WTC11 (cell line): ENCODE results near the gene QTRT2. TPM values are rescaled to one million over a fixed set of nuclear protein-coding genes. Genes with fewer than 3 reads are reported as not detected.

ENCODE experiments used
- ATAC-seq: fragments of 200-7000 bp; cut with Tn5 transposase; 2 replicates; pipeline ENCODE4 v1.10.0; 2021; ENCODE audit warnings: mild to moderate bottlenecking, moderate library complexity
- CTCF ChIA-PET: fragments of 300-600 bp; sonication (Branson Sonifier 250); formaldehyde crosslinking; loops from one replicate; lab custom pipeline; 2021; ENCODE audit warnings: antibody characterized with exemption; lab: Charles Lee
- POLR2A ChIA-PET: fragments of 350-600 bp; sonication (Branson Sonifier 250); formaldehyde crosslinking; loops from one replicate; lab custom pipeline; 2021; ENCODE audit warnings: antibody characterized with exemption; lab: Charles Lee
- DNase-seq: peaks from one replicate; pipeline ENCODE4 v3.0.0; 2021; ENCODE audit warnings: low spot score
- H3K27ac Mint-ChIP-seq: 2 replicates; pipeline ENCODE4 v1.8.0; 2021; ENCODE audit warnings: mixed read lengths
- H3K27me3 Mint-ChIP-seq: 2 replicates; pipeline ENCODE4 v1.8.0; 2021; ENCODE audit warnings: low read depth, mild to moderate bottlenecking, moderate library complexity, mixed read lengths
- H3K36me3 Mint-ChIP-seq: 2 replicates; pipeline ENCODE4 v1.8.0; 2021; ENCODE audit warnings: mixed read lengths
- H3K4me1 Mint-ChIP-seq: 2 replicates; pipeline ENCODE4 v1.8.0; 2022; ENCODE audit warnings: mixed read lengths
- H3K4me3 Mint-ChIP-seq: 2 replicates; pipeline ENCODE4 v1.8.0; 2021; ENCODE audit warnings: mild to moderate bottlenecking, moderate library complexity, mixed read lengths
- H3K9me3 Mint-ChIP-seq: 2 replicates; pipeline ENCODE4 v1.8.0; 2021; ENCODE audit warnings: mixed read lengths
- ATF3 ChIP-seq: sonication (generic); formaldehyde crosslinking; conservative IDR thresholded peaks from 2 replicates; pipeline ENCODE4 v1.8.1; 2022; ENCODE audit warnings: mild to moderate bottlenecking, missing genetic modification reagents
- CBFB ChIP-seq: sonication (generic); formaldehyde crosslinking; IDR thresholded peaks from 2 replicates; pipeline ENCODE4 v1.8.1; 2022; ENCODE audit warnings: mild to moderate bottlenecking, low read depth, missing genetic modification reagents
- CREB1 ChIP-seq: sonication (generic); formaldehyde crosslinking; IDR thresholded peaks from 2 replicates; pipeline ENCODE4 v1.8.0; 2023; ENCODE audit warnings: mild to moderate bottlenecking, missing genetic modification reagents
- FOXK1 ChIP-seq: sonication (generic); formaldehyde crosslinking; IDR thresholded peaks from 2 replicates; pipeline ENCODE4 v1.8.0; 2022; ENCODE audit warnings: mild to moderate bottlenecking, moderate library complexity, missing genetic modification reagents
- HMGA2 ChIP-seq: fragments of 250-450 bp; sonication (Bioruptor Pico); IDR thresholded peaks from 2 replicates; pipeline ENCODE4 v1.4.0; 2021; ENCODE audit warnings: mild to moderate bottlenecking, moderate library complexity
- IRF1 ChIP-seq: sonication (generic); formaldehyde crosslinking; IDR thresholded peaks from 2 replicates; pipeline ENCODE4 v1.8.0; 2023; ENCODE audit warnings: missing genetic modification reagents
- MYBL2 ChIP-seq: sonication (generic); formaldehyde crosslinking; IDR thresholded peaks from 2 replicates; pipeline ENCODE4 v1.8.1; 2023; ENCODE audit warnings: mild to moderate bottlenecking, moderate library complexity, missing genetic modification reagents
- PREB ChIP-seq: sonication (generic); formaldehyde crosslinking; IDR thresholded peaks from 2 replicates; pipeline ENCODE4 v1.8.1; 2022; ENCODE audit warnings: mild to moderate bottlenecking, missing genetic modification reagents, moderate library complexity, borderline replicate concordance
- RELA ChIP-seq: sonication (generic); formaldehyde crosslinking; IDR thresholded peaks from 2 replicates; pipeline ENCODE4 v1.8.1; 2022; ENCODE audit warnings: missing genetic modification reagents, mild to moderate bottlenecking, borderline replicate concordance
- SMAD4 ChIP-seq: sonication (generic); formaldehyde crosslinking; IDR thresholded peaks from 2 replicates; pipeline ENCODE4 v1.8.0; 2022; ENCODE audit warnings: mild to moderate bottlenecking, missing genetic modification reagents
- ZBTB21 ChIP-seq: sonication (generic); formaldehyde crosslinking; IDR thresholded peaks from 2 replicates; pipeline ENCODE4 v1.8.1; 2023; ENCODE audit warnings: mild to moderate bottlenecking, missing genetic modification reagents, borderline replicate concordance
- ZNF317 ChIP-seq: sonication (generic); formaldehyde crosslinking; IDR thresholded peaks from 2 replicates; pipeline ENCODE4 v1.8.1; 2023; ENCODE audit warnings: low read depth, mild to moderate bottlenecking, moderate library complexity, missing genetic modification reagents, borderline replicate concordance
- ZNF532 ChIP-seq: fragments of 250-450 bp; sonication (Bioruptor Pico); IDR thresholded peaks from 2 replicates; pipeline ENCODE4 v1.9.0; 2021; ENCODE audit warnings: mild to moderate bottlenecking, borderline replicate concordance
- ZNF671 ChIP-seq: fragments of 250-450 bp; sonication (Bioruptor Pico); IDR thresholded peaks from 2 replicates; pipeline ENCODE4 v1.8.0; 2021; ENCODE audit warnings: mild to moderate bottlenecking
- total RNA-seq: library from RNA; stranded (reverse); gene quantifications from 3 replicates; pipeline ENCODE4 v1.2.3, GENCODE V29; 2021
- TF ChIP-seq, protein P1 (sequence below): sonication (generic); formaldehyde crosslinking; IDR thresholded peaks from 2 replicates; pipeline ENCODE4 v1.8.0; 2022; ENCODE audit warnings: mild to moderate bottlenecking, missing genetic modification reagents
- TF ChIP-seq, protein P2 (sequence below): sonication (generic); formaldehyde crosslinking; IDR thresholded peaks from 2 replicates; pipeline ENCODE4 v1.8.1; 2022; ENCODE audit warnings: low read depth, missing genetic modification reagents, borderline replicate concordance
- TF ChIP-seq, protein P3 (sequence below): sonication (generic); formaldehyde crosslinking; IDR thresholded peaks from 2 replicates; pipeline ENCODE4 v1.8.1; 2023; ENCODE audit warnings: mild to moderate bottlenecking, missing genetic modification reagents, borderline replicate concordance
- TF ChIP-seq, protein P4 (sequence below): fragments of 250-450 bp; sonication (Bioruptor Pico); conservative IDR thresholded peaks from 2 replicates; pipeline ENCODE4 v1.9.0; 2021; ENCODE audit warnings: mild to moderate bottlenecking

The QTRT2 gene
- total RNA-seq, 1 experiment from 2014 or later: 40.0 TPM

DNA sequence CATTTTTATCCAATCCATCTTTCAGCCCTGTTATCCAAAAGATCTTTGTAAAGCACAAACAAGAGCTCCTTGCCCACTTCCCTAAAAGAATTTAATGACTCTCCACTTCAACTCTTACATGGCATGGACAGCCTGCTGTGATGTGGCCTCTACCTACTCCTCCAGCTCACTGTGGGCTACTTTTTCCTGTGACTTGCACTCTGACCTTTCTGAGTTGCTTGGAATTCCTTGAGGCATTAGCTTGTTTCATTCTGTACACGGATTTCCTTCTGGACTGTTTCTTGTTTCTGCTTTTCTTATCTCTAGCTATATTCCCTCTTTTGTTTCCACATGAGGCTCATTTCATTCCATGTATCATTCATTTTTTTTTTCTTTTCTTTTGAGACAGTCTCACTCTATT, 15.2 kb downstream of the QTRT2 start:
- Mint-ChIP-seq H3K4me3 (no peak overlapping the region), H3K36me3 (peaks cover 66% of the 10 kb centered on the region), H3K9me3 (no peaks in the 10 kb centered on the region), H3K4me1 (no peaks in the 10 kb centered on the region), H3K27me3 (no peaks in the 10 kb centered on the region), H3K27ac (no peak overlapping the region)
- ChIA-PET POLR2A (no interaction called here), CTCF (no interaction called here)
- DNase-seq: no peak
- no peak for ATAC-seq
- TF ChIP-seq ATF3 (no peak), FOXK1 (CRISPR knock-in tag) (no peak), ZNF671 (no peak), CBFB (no peak), RELA (CRISPR knock-in tag) (no peak), IRF1 (no peak), ZBTB21 (CRISPR knock-in tag) (no peak)
- TF ChIP-seq, protein P1, sequence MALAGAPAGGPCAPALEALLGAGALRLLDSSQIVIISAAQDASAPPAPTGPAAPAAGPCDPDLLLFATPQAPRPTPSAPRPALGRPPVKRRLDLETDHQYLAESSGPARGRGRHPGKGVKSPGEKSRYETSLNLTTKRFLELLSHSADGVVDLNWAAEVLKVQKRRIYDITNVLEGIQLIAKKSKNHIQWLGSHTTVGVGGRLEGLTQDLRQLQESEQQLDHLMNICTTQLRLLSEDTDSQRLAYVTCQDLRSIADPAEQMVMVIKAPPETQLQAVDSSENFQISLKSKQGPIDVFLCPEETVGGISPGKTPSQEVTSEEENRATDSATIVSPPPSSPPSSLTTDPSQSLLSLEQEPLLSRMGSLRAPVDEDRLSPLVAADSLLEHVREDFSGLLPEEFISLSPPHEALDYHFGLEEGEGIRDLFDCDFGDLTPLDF (CRISPR knock-in tag): no peak

- Mint-ChIP-seq H3K27ac (no peak overlapping the region), H3K4me1 (no peaks in the 10 kb centered on the region), H3K36me3 (peaks cover 86% of the 10 kb centered on the region), H3K9me3 (no peaks in the 10 kb centered on the region), H3K27me3 (no peaks in the 10 kb centered on the region), H3K4me3 (no peak overlapping the region)
- no peak for ATAC-seq
- POLR2A ChIA-PET: no interaction called here
- no peak for DNase-seq
- CTCF ChIA-PET: no interaction called here
- no peak for TF ChIP-seq MYBL2
- TF ChIP-seq, protein P2, sequence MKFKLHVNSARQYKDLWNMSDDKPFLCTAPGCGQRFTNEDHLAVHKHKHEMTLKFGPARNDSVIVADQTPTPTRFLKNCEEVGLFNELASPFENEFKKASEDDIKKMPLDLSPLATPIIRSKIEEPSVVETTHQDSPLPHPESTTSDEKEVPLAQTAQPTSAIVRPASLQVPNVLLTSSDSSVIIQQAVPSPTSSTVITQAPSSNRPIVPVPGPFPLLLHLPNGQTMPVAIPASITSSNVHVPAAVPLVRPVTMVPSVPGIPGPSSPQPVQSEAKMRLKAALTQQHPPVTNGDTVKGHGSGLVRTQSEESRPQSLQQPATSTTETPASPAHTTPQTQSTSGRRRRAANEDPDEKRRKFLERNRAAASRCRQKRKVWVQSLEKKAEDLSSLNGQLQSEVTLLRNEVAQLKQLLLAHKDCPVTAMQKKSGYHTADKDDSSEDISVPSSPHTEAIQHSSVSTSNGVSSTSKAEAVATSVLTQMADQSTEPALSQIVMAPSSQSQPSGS (CRISPR knock-in tag): no peak
- TF ChIP-seq, protein P3, sequence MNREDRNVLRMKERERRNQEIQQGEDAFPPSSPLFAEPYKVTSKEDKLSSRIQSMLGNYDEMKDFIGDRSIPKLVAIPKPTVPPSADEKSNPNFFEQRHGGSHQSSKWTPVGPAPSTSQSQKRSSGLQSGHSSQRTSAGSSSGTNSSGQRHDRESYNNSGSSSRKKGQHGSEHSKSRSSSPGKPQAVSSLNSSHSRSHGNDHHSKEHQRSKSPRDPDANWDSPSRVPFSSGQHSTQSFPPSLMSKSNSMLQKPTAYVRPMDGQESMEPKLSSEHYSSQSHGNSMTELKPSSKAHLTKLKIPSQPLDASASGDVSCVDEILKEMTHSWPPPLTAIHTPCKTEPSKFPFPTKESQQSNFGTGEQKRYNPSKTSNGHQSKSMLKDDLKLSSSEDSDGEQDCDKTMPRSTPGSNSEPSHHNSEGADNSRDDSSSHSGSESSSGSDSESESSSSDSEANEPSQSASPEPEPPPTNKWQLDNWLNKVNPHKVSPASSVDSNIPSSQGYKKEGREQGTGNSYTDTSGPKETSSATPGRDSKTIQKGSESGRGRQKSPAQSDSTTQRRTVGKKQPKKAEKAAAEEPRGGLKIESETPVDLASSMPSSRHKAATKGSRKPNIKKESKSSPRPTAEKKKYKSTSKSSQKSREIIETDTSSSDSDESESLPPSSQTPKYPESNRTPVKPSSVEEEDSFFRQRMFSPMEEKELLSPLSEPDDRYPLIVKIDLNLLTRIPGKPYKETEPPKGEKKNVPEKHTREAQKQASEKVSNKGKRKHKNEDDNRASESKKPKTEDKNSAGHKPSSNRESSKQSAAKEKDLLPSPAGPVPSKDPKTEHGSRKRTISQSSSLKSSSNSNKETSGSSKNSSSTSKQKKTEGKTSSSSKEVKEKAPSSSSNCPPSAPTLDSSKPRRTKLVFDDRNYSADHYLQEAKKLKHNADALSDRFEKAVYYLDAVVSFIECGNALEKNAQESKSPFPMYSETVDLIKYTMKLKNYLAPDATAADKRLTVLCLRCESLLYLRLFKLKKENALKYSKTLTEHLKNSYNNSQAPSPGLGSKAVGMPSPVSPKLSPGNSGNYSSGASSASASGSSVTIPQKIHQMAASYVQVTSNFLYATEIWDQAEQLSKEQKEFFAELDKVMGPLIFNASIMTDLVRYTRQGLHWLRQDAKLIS: no peak
- TF ChIP-seq HMGA2 (CRISPR knock-in tag): no peak
- TF ChIP-seq, protein P4, sequence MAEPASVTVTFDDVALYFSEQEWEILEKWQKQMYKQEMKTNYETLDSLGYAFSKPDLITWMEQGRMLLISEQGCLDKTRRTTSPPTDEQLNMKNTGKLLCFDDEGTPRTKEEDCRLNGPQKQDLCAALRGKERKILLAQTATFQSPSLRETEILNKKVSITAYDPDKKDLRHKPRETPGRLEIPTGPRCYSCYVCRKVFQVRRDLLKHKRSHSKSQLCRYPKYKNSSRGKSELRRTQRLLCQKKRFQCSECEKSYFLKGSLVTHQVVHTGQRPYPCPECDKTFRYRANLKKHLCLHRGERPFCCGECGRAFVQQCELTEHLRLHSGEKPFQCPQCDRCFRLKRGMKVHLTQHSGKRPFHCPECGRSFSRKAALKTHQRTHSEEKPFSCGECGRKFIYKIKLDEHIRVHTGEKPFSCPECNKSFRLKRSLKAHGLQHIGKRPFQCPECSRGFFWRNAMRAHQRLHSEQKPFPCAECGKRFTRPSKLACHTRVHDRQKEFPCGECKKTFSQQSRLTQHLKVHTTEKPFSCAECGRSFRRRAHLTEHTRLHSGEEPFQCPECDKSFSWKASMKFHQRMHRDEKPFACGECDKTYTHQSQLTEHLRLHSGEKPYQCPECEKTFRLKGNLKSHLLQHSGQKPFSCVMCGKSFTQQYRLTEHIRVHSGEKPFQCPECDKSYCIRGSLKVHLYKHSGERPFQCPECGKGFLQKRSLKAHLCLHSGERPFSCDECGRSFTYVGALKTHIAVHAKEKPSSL (CRISPR knock-in tag): no peak
- TF ChIP-seq ZNF532 (CRISPR knock-in tag): no peak
- no peak for TF ChIP-seq ZNF317
- no peak for TF ChIP-seq CREB1 (CRISPR knock-in tag)
- TF ChIP-seq ZNF671: no peak
- no peak for TF ChIP-seq SMAD4 (CRISPR knock-in tag)
- no peak for TF ChIP-seq PREB (CRISPR knock-in tag)
These were observed 20.2 kb downstream of the QTRT2 start for GRCh38 chr3:114076711-114077110.
